HL-60 (cell line): ENCODE results near the gene ROBO1.

Source experiments
- TF ChIP-seq, protein P1 (sequence below): IDR thresholded peaks from one replicate; pipeline ENCODE4 v1.5.1; 2011; ENCODE audit warnings: low read length, control low read depth, inconsistent platforms; ENCODE audit not compliant: insufficient read depth
- TF ChIP-seq, protein P2 (sequence below): IDR thresholded peaks from 2 replicates; pipeline ENCODE4 v1.6.1; 2012; ENCODE audit warnings: low read depth; ENCODE audit not compliant: insufficient replicate concordance

- TF ChIP-seq, protein P1, sequence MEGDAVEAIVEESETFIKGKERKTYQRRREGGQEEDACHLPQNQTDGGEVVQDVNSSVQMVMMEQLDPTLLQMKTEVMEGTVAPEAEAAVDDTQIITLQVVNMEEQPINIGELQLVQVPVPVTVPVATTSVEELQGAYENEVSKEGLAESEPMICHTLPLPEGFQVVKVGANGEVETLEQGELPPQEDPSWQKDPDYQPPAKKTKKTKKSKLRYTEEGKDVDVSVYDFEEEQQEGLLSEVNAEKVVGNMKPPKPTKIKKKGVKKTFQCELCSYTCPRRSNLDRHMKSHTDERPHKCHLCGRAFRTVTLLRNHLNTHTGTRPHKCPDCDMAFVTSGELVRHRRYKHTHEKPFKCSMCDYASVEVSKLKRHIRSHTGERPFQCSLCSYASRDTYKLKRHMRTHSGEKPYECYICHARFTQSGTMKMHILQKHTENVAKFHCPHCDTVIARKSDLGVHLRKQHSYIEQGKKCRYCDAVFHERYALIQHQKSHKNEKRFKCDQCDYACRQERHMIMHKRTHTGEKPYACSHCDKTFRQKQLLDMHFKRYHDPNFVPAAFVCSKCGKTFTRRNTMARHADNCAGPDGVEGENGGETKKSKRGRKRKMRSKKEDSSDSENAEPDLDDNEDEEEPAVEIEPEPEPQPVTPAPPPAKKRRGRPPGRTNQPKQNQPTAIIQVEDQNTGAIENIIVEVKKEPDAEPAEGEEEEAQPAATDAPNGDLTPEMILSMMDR = no peak
- TF ChIP-seq, protein P2, sequence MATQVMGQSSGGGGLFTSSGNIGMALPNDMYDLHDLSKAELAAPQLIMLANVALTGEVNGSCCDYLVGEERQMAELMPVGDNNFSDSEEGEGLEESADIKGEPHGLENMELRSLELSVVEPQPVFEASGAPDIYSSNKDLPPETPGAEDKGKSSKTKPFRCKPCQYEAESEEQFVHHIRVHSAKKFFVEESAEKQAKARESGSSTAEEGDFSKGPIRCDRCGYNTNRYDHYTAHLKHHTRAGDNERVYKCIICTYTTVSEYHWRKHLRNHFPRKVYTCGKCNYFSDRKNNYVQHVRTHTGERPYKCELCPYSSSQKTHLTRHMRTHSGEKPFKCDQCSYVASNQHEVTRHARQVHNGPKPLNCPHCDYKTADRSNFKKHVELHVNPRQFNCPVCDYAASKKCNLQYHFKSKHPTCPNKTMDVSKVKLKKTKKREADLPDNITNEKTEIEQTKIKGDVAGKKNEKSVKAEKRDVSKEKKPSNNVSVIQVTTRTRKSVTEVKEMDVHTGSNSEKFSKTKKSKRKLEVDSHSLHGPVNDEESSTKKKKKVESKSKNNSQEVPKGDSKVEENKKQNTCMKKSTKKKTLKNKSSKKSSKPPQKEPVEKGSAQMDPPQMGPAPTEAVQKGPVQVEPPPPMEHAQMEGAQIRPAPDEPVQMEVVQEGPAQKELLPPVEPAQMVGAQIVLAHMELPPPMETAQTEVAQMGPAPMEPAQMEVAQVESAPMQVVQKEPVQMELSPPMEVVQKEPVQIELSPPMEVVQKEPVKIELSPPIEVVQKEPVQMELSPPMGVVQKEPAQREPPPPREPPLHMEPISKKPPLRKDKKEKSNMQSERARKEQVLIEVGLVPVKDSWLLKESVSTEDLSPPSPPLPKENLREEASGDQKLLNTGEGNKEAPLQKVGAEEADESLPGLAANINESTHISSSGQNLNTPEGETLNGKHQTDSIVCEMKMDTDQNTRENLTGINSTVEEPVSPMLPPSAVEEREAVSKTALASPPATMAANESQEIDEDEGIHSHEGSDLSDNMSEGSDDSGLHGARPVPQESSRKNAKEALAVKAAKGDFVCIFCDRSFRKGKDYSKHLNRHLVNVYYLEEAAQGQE = no peak
These were observed 1102.7 kb downstream of the ROBO1 start for GRCh38 chr3:78665101-78665500.
